ENCODE results near the gene ARHGEF12.

- no peak for TF ChIP-seq CTCF (IDR thresholded peaks at IDR 0.05; ENCODE audit: insufficient read depth, low read depth, low read length)
- no peak for TF ChIP-seq EZH2 (IDR thresholded peaks at IDR 0.05; ENCODE audit: insufficient read depth, low read length)
Measured at GRCh38 chr11:120399307-120399706, 63.1 kb downstream of the ARHGEF12 start.
